ENCODE measurements around the gene ANG. TPM values are rescaled to one million over a fixed set of nuclear protein-coding genes. Genes with fewer than 3 reads are reported as not detected.
"Not testable (repeated sequence)": the region's sequence is repeated elsewhere in the genome, so short reads cannot be mapped to it uniquely, and the experiment has no call there.

ANG gene
- total RNA-seq, 2 donors from 2014 or later, result 13.5 to 15.7 TPM

- no peaks in the 10 kb centered on the region for H3K9me3 ChIP-seq
- H3K27me3 ChIP-seq (replicated peaks; ENCODE audit: insufficient read depth), result no peaks in the 10 kb centered on the region
- no peak overlapping the region for H3K4me3 ChIP-seq
- TF ChIP-seq, protein P1, sequence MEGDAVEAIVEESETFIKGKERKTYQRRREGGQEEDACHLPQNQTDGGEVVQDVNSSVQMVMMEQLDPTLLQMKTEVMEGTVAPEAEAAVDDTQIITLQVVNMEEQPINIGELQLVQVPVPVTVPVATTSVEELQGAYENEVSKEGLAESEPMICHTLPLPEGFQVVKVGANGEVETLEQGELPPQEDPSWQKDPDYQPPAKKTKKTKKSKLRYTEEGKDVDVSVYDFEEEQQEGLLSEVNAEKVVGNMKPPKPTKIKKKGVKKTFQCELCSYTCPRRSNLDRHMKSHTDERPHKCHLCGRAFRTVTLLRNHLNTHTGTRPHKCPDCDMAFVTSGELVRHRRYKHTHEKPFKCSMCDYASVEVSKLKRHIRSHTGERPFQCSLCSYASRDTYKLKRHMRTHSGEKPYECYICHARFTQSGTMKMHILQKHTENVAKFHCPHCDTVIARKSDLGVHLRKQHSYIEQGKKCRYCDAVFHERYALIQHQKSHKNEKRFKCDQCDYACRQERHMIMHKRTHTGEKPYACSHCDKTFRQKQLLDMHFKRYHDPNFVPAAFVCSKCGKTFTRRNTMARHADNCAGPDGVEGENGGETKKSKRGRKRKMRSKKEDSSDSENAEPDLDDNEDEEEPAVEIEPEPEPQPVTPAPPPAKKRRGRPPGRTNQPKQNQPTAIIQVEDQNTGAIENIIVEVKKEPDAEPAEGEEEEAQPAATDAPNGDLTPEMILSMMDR (IDR thresholded peaks at IDR 0.05), result no peak
- no peaks in the 10 kb centered on the region for H3K36me3 ChIP-seq
- no peaks in the 10 kb centered on the region for H3K4me1 ChIP-seq (ENCODE audit: control insufficient read depth in 1 of 2, low read depth in 2 of 2)
- no peak overlapping the region for H3K27ac ChIP-seq
- ATAC-seq (ENCODE audit: insufficient number of reproducible peaks, low FRiP score, low read depth) (no peak), DNase-seq (ENCODE audit: low spot score) (no peak)
Observed at GRCh38 chr14:20734430-20734806, 45.9 kb downstream of the ANG start.

DNA sequence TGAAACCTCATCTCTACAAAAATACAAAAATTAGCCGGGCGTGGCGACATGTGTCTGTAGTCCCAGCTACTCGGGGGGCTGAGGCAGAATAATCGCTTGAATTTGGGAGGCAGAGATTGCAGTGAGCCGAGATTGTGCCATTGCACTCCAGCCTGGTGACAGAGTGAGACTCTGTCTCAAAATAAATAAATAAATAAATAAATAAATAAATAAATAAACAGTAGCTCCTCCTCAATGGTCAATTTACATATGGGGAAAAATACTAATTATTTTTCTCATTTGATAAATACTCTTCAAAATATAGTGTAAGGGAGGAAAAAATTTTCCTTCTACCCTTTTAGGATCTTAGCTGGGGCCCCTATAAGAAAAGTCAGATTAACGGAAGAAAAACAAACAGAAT lies 49.7 kb downstream of the ANG start:
- not testable (repeated sequence) for ATAC-seq (ENCODE audit: insufficient number of reproducible peaks, low FRiP score, low read depth); DNase-seq (ENCODE audit: low spot score); H3K4me3 ChIP-seq; H3K4me1 ChIP-seq (ENCODE audit: control insufficient read depth in 1 of 2, low read depth in 2 of 2); H3K36me3 ChIP-seq; H3K27me3 ChIP-seq (replicated peaks; ENCODE audit: insufficient read depth); H3K27ac ChIP-seq; H3K9me3 ChIP-seq

DNA sequence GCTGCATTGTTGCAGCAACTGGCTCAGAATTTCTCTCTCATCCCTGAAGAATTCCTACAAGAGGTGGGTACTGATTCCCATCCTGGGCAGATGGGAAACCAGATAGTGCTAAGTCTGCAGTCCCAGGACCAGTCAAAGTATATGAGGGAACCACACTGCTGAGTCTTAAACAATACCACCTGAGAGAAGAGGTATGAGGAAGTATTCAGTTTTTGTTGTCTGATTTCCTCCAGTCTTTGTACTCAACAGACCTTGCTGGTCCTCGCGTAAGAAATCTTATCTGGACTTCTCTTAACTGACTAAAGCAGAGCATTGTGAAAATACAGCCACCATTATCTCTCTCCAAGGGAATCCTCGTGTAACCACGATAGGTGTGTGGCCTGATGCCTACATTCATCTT lies 53.6 kb downstream of the ANG start:
- ATAC-seq (ENCODE audit: insufficient number of reproducible peaks, low FRiP score, low read depth), result no peak
- H3K4me1 ChIP-seq (ENCODE audit: control insufficient read depth in 1 of 2, low read depth in 2 of 2), result no peaks in the 10 kb centered on the region
- no peaks in the 10 kb centered on the region for H3K9me3 ChIP-seq
- no peak overlapping the region for H3K27ac ChIP-seq
- no peaks in the 10 kb centered on the region for H3K36me3 ChIP-seq
- H3K27me3 ChIP-seq (replicated peaks; ENCODE audit: insufficient read depth), result no peaks in the 10 kb centered on the region
- TF ChIP-seq, protein P1 (IDR thresholded peaks at IDR 0.05), result no peak
- no peak for DNase-seq (ENCODE audit: low spot score)
- H3K4me3 ChIP-seq, result no peak overlapping the region

DNA sequence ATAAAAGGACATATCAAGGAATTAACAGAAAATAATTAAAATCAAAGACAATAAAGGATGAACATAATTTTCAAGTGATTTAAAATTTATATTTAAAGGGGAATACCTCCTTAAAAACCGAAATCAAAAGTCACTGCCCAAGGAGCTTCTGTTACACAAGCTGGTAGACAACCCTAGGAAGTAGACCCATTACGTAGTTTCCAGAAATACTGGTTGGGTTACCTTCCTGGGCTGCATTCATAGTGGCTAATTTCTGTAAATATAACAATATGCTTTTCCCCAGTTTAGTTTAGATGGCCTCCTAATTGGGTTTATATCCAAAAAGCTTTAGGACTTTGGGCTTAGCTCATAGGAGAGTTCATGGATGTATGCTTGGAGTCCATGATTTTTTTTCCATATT lies 55.0 kb downstream of the ANG start:
- Histone ChIP-seq H3K4me3 (no peak overlapping the region), H3K9me3 (no peaks in the 10 kb centered on the region), H3K4me1 (ENCODE audit: control insufficient read depth in 1 of 2, low read depth in 2 of 2) (no peaks in the 10 kb centered on the region), H3K36me3 (no peaks in the 10 kb centered on the region), H3K27me3 (replicated peaks; ENCODE audit: insufficient read depth) (no peaks in the 10 kb centered on the region), H3K27ac (no peak overlapping the region)
- ATAC-seq (ENCODE audit: insufficient number of reproducible peaks, low FRiP score, low read depth) (no peak), DNase-seq (ENCODE audit: low spot score) (no peak)
- TF ChIP-seq, protein P1 (IDR thresholded peaks at IDR 0.05), result no peak

Other genes with a start within 250 kb of the ANG start
- gene OSGEP, start 234.0 kb upstream of the ANG start, total RNA-seq, result 100 to 1,000 TPM in 1 of 2 donors, 10 to 100 TPM in 1; 66.2 to 108 TPM
- 10 to 100 TPM; 45.9 to 85.6 TPM for gene APEX1, start 233.5 kb upstream of the ANG start, total RNA-seq
- 10 to 100 TPM; 11.6 to 13.8 TPM for gene PIP4P1, start 227.3 kb upstream of the ANG start, total RNA-seq
- gene PNP, start 219.4 kb upstream of the ANG start, total RNA-seq, result 100 to 1,000 TPM in 1 of 2 donors, 10 to 100 TPM in 1; 42.4 to 170 TPM
- gene RNASE10, start 183.2 kb upstream of the ANG start, total RNA-seq, result not detected
- not detected for gene RNASE9, start 127.7 kb upstream of the ANG start, total RNA-seq
- not detected for gene RNASE11, start 100.8 kb upstream of the ANG start, total RNA-seq
- not detected for gene RNASE12, start 97.4 kb upstream of the ANG start, total RNA-seq
- gene OR6S1, start 47.1 kb upstream of the ANG start, total RNA-seq, result not detected
- gene RNASE4, start 4.2 kb upstream of the ANG start, total RNA-seq, result 10 to 100 TPM; 45.6 to 66.4 TPM
- not detected for gene EDDM3A, start 57.1 kb downstream of the ANG start, total RNA-seq
- gene EDDM3B, start 79.6 kb downstream of the ANG start, total RNA-seq, result not detected
- 10 to 100 TPM; 26.3 to 39.0 TPM for gene RNASE6, start 92.5 kb downstream of the ANG start, total RNA-seq
- 100 to 1,000 TPM; 537 to 922 TPM for gene RNASE1, start 114.1 kb downstream of the ANG start, total RNA-seq
- gene RNASE3, start 202.6 kb downstream of the ANG start, total RNA-seq, result not detected

Data from thoracic aorta (tissue), 2 donors.